Upper lobe of left lung (tissue), 6 donors: Measurements from ENCODE around the gene ACER2. TPM values are rescaled to one million over a fixed set of nuclear protein-coding genes. Genes with fewer than 3 reads are reported as not detected.

Experiments used
- ATAC-seq, 2 donors: fragments of 200-7000 bp; cut with Tn5 transposase; one replicate each; pipeline ENCODE4 v1.9.1; 2022; ENCODE audit warnings: mild to moderate bottlenecking in 2 of 2, moderate library complexity in 2 of 2; ENCODE audit not compliant: low FRiP score in 2 of 2
- DNase-seq, 2 donors: peaks; one replicate each; pipeline ENCODE4 v3.0.0-alpha.2; 2019 to 2020
- H3K27ac ChIP-seq, 4 donors: fragments of 200-600 bp; sonication (generic); one replicate each; pipeline ENCODE4 v1.5.1; 2016 to 2019
- H3K27me3 ChIP-seq, 4 donors: fragments of 200-600 bp; sonication (generic); one replicate each; pipeline ENCODE4 v1.5.1; 2017 to 2019
- H3K36me3 ChIP-seq, 4 donors: fragments of 200-600 bp; sonication (generic); one replicate each; pipeline ENCODE4 v1.5.1; 2016 to 2019
- H3K4me1 ChIP-seq, 4 donors: fragments of 200-600 bp; sonication (generic); one replicate each; pipeline ENCODE4 v1.5.1; 2018 to 2019
- H3K4me3 ChIP-seq, 4 donors: fragments of 200-600 bp; sonication (generic); one replicate each; pipeline ENCODE4 v1.5.1; 2017 to 2019; ENCODE audit warnings: mild to moderate bottlenecking in 2 of 4, moderate library complexity in 1 of 4
- H3K9me3 ChIP-seq, 4 donors: fragments of 200-600 bp; sonication (generic); one replicate each; pipeline ENCODE4 v1.5.1; 2018 to 2019
- EP300 ChIP-seq, 4 donors: sonication (generic); formaldehyde crosslinking; IDR thresholded peaks; one replicate each; pipeline ENCODE4 v1.5.1; 2017; ENCODE audit warnings: antibody characterized with exemption in 4 of 4, control low read depth in 2 of 4
- POLR2A ChIP-seq, 4 donors: fragments of 450-650 bp; IDR thresholded peaks; one replicate each; pipeline ENCODE4 v1.5.1; 2016 to 2017; ENCODE audit warnings: antibody characterized with exemption in 4 of 4, mild to moderate bottlenecking in 2 of 4
- POLR2AphosphoS5 ChIP-seq, 2 donors: sonication (generic); formaldehyde crosslinking; IDR thresholded peaks; one replicate each; pipeline ENCODE4 v1.5.1; 2017; ENCODE audit warnings: antibody characterized with exemption in 2 of 2
- WGBS, 2 donors: methylation state at CpG; one replicate each; pipeline ENCODE4 v1.1.5; 2017 to 2018; 5-methylcytosine and 5-hydroxymethylcytosine counted together
- total RNA-seq, 6 donors: library from RNA; depleted of rRNA in 4 of 6; stranded (reverse); fragments of >200 nt in 4 of 6; gene quantifications; one replicate each; pipeline versions ENCODE4 v1.1.0 to v1.2.1, GENCODE V29; 2016 to 2021
- TF ChIP-seq, protein P1 (sequence below), 6 experiments: fragments of 450-650 bp in 4 of 6; fragments of 200-600 bp in 2 of 6; sonication (generic) in 2 of 6; IDR thresholded peaks; one replicate each; pipeline ENCODE4 v1.5.1; 2016 to 2019; ENCODE audit warnings: antibody characterized with exemption in 6 of 6
- donor health status: DM: no; HTN: no; CAD: no; lungs with moderate emphysema.
- donor health status: DM: no; HTN: yes; CAD: no; lungs with severe emphysema.

Gene ACER2
- total RNA-seq, 6 donors from 2014 or later = 3.2 to 9.4 (median 4.5) TPM

DNA sequence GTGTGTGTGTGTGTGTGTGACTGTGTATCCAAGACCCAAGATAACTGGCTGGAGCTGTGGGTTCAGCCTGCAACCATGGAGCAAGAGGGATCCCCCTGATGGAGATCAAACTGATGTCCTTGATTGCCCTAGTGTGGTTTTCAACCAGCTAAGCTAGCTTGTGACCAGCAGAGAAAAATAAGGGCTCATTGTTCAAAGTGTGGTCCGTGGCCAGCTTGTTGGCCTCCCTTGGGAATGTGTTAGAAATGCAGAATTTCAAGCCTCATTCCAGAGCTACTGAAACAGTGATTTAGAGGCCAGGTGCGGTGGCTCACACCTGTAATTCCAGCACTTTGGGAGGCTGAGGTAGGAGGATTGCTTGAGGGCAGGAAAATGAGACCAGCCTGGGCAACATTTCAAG, 79.9 kb downstream of the ACER2 start:
- Histone ChIP-seq H3K27me3 (no peaks in the 10 kb centered on the region), H3K4me1 (peaks cover 0 to 4% (median 2%) of the 10 kb centered on the region in 4 donors), H3K9me3 (no peaks in the 10 kb centered on the region), H3K4me3 (no peak overlapping the region), H3K27ac (no peak overlapping the region), H3K36me3 (no peaks in the 10 kb centered on the region)
- DNase-seq (no peak), ATAC-seq (no peak)
- 62 to 78% methylated on average over 2 of the region's 2 CpGs for WGBS, 2 donors
- TF ChIP-seq, protein P1, sequence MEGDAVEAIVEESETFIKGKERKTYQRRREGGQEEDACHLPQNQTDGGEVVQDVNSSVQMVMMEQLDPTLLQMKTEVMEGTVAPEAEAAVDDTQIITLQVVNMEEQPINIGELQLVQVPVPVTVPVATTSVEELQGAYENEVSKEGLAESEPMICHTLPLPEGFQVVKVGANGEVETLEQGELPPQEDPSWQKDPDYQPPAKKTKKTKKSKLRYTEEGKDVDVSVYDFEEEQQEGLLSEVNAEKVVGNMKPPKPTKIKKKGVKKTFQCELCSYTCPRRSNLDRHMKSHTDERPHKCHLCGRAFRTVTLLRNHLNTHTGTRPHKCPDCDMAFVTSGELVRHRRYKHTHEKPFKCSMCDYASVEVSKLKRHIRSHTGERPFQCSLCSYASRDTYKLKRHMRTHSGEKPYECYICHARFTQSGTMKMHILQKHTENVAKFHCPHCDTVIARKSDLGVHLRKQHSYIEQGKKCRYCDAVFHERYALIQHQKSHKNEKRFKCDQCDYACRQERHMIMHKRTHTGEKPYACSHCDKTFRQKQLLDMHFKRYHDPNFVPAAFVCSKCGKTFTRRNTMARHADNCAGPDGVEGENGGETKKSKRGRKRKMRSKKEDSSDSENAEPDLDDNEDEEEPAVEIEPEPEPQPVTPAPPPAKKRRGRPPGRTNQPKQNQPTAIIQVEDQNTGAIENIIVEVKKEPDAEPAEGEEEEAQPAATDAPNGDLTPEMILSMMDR (IDR thresholded peaks at IDR 0.05) = no peak
- TF ChIP-seq POLR2AphosphoS5 (IDR thresholded peaks at IDR 0.05) (no peak), POLR2A (IDR thresholded peaks at IDR 0.05) (no peak), EP300 (IDR thresholded peaks at IDR 0.05) (no peak)

DNA sequence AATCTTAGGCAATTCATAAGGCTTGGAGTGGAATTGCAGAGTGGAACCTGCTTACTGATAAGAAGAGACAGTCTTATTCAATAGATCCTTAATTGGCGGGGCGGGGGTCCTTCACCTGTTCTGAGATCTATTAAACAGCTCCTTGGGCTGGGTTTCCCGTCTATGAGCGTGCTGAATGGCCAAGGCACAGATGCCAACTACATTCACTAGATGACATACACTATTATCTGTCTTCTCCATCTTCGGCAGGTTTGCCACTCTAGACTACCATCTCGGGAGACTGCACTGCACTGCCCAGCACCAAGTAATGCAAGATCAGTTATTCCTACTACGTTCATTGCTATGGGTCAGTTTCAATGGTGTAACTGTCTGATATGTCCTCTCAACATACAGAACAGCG, 81.5 kb downstream of the ACER2 start:
- Histone ChIP-seq H3K27me3 (no peaks in the 10 kb centered on the region), H3K4me1 (peaks cover 0 to 4% (median 2%) of the 10 kb centered on the region in 4 donors), H3K36me3 (no peaks in the 10 kb centered on the region), H3K9me3 (no peaks in the 10 kb centered on the region), H3K4me3 (no peak overlapping the region), H3K27ac (no peak overlapping the region)
- WGBS, 2 donors = 88 to 91% methylated on average over 6 to 8 of the region's 8 CpGs
- no peak for TF ChIP-seq POLR2A (IDR thresholded peaks at IDR 0.05)
- no peak for TF ChIP-seq POLR2AphosphoS5 (IDR thresholded peaks at IDR 0.05)
- TF ChIP-seq EP300 (IDR thresholded peaks at IDR 0.05) = no peak
- TF ChIP-seq, protein P1 (IDR thresholded peaks at IDR 0.05) = no peak
- no peak for ATAC-seq
- DNase-seq = no peak

DNA sequence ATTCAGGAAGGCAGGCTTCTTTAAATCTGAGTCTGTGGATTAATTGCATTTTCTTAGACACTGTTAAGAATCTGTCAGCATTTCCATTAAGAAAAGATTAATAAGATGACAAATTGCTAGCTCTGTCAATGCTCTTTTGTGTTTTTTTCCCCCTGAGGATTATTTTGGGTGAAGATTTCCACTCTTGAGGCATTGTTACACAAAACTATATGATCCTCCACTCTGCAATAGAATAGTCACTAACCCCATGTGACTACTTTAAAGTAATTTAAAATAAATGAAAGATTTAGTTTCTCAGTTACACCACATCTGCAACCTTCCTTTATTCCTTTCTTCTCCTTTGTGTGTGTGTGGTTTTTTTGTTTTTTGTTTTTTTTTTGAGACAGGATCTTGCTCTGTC, 82.0 kb downstream of the ACER2 start:
- H3K4me1 ChIP-seq = peaks cover 0 to 4% (median 2%) of the 10 kb centered on the region in 4 donors
- DNase-seq (no peak), ATAC-seq (no peak)
- H3K27me3 ChIP-seq = no peaks in the 10 kb centered on the region
- no peaks in the 10 kb centered on the region for H3K9me3 ChIP-seq
- H3K4me3 ChIP-seq = no peak overlapping the region
- TF ChIP-seq EP300 (IDR thresholded peaks at IDR 0.05) (no peak), POLR2AphosphoS5 (IDR thresholded peaks at IDR 0.05) (no peak)
- H3K36me3 ChIP-seq = no peaks in the 10 kb centered on the region
- no peak overlapping the region for H3K27ac ChIP-seq

DNA sequence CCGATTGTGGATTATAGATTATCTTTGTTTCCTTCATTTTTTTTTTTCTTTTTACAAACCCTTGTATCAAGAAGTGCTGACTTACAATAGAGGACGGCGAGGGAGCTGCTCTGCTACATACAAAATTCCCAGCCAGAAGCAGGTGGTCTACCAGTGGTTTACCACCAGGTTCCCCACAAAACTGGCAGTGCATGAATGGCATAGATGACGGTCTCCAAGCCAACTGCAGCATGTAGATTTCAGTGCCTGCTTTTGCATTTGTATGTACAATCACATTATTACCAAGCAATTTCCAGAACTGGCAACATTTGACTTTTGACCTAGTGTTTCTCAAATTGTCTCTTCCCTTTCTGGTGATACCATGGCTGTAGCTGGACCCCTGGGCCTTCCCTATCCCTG, 84.0 kb downstream of the ACER2 start:
- H3K36me3 ChIP-seq = no peaks in the 10 kb centered on the region
- DNase-seq (no peak), ATAC-seq (no peak)
- WGBS, 2 donors = 64 to 69% methylated on average over 4 of the region's 4 CpGs
- H3K27ac ChIP-seq = peak overlapping the region in 1 of 4 donors; percentile 66
- TF ChIP-seq POLR2AphosphoS5 (IDR thresholded peaks at IDR 0.05) = no peak
- H3K4me1 ChIP-seq = peaks cover 0 to 4% (median 2%) of the 10 kb centered on the region in 4 donors
- no peaks in the 10 kb centered on the region for H3K27me3 ChIP-seq
- H3K4me3 ChIP-seq = no peak overlapping the region
- H3K9me3 ChIP-seq = no peaks in the 10 kb centered on the region

DNA sequence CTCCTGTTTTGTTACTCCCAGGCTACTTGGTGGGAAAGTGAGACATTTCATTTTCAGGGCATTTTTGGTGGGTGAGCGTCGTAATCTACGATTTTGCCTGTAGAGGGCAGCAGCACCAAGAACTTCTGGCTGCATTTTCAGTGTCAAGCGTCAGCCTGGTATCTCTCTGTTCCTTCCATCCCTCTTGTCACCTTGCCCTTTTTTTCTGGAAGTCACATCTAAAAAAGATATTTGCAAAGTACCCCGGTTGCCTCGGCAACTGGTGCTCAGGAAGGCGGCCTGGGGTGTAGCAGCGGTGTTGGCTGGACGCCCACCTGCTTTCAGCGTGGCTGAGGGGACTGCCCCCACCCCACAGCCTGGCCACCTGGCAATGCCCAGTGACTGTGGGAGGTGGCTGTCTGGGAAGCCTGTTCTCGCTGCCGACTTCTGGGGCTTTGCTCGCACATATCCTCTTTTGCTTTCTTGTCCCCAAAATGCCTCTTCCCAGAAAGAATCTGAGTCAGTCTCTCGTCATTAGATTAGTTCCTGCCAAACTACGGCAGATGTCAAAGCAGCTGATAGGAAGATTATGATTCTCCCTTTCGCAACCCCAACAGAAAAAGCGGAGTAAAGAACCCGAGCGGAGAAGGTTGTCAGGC, 84.5 kb downstream of the ACER2 start:
- WGBS, 2 donors = 18 to 24% methylated on average over 18 to 19 of the region's 19 CpGs
- Histone ChIP-seq H3K27me3 (no peaks in the 10 kb centered on the region), H3K36me3 (no peaks in the 10 kb centered on the region), H3K27ac (peak overlapping the region in 2 of 4 donors; percentile 66 to 68), H3K9me3 (no peaks in the 10 kb centered on the region), H3K4me3 (peak overlapping the region in 2 of 4 donors; percentile 19 to 30), H3K4me1 (peaks cover 0 to 4% (median 2%) of the 10 kb centered on the region in 4 donors)
- TF ChIP-seq EP300 (IDR thresholded peaks at IDR 0.05) (peak in 1 of 4 donors; percentile 24), POLR2A (IDR thresholded peaks at IDR 0.05) (no peak), POLR2AphosphoS5 (IDR thresholded peaks at IDR 0.05) (peak in 1 of 2 donors; percentile 3)
- TF ChIP-seq, protein P1 (IDR thresholded peaks at IDR 0.05) = peak; percentile 39 to 67 (median 56)
- DNase-seq (peak in 1 of 2 donors; percentile 80), ATAC-seq (peak in 1 of 2 donors; percentile 89)

DNA sequence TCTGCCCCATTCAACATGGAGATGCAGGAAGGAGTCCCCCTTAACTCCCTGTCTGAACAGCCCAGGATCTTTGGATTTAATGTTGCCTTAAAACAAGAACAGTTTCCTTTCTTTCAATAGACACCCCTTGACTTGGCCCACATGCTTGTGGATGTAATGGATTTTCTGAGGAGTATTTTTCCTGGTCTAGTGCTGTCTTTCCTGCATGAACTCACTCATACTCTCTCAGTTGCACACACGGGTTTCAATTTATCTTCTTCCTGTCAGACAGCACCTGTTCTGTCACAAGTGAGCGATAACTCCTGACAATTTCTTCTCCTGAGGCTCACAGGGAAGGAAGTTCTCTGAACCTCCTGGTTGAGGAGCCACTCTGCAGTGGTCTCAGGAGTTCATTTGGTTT, 85.1 kb downstream of the ACER2 start:
- Histone ChIP-seq H3K9me3 (no peaks in the 10 kb centered on the region), H3K4me3 (peak overlapping the region in 1 of 4 donors; percentile 30), H3K27me3 (no peaks in the 10 kb centered on the region), H3K27ac (peak overlapping the region in 2 of 4 donors; percentile 66 to 68), H3K36me3 (no peaks in the 10 kb centered on the region), H3K4me1 (peaks cover 0 to 4% (median 2%) of the 10 kb centered on the region in 4 donors)
- 45 to 51% methylated on average over 2 of the region's 2 CpGs for WGBS, 2 donors
- DNase-seq (no peak), ATAC-seq (peak in 1 of 2 donors; percentile 8)
- TF ChIP-seq POLR2AphosphoS5 (IDR thresholded peaks at IDR 0.05) (no peak), POLR2A (IDR thresholded peaks at IDR 0.05) (no peak), EP300 (IDR thresholded peaks at IDR 0.05) (no peak)
- TF ChIP-seq, protein P1 (IDR thresholded peaks at IDR 0.05) = no peak
